ENCODE results near the gene TPRN.

Gene TPRN

DNA sequence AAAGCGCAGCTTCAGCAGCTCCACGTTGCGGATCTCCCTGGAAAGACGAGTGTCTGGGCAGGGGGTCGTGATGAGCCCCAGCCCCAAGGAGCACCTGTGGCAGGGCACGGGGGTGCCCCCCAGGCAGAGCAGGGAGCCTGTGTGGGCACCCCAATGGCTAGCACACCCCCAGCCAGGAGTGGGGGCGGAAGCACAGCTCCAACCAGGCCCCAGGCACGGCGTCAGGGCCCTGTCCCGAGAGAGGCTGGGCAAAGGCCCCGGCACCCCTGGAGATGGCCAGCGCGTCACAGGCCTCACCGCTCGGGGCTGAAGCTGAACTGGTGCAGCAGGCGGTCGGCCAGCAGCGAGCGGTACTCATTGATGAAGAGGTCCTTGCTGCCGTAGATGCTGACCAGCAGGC is 20.1 kb downstream of the TPRN start:
- Histone ChIP-seq H2AFZ (ENCODE audit: low read length) (no peak overlapping the region), H3K36me3 (ENCODE audit: insufficient read depth, low read length) (peaks cover 23% of the 10 kb centered on the region; the same call in 1 of the 2 replicates), H3K27me3 (ENCODE audit: insufficient read depth, low read length, poor library complexity, severe bottlenecking) (no peaks in the 10 kb centered on the region), H3K9me2 (replicated peaks; ENCODE audit: low read depth, low read length) (no peaks in the 10 kb centered on the region), H3K9me3 (ENCODE audit: insufficient read depth, low read depth, low read length) (no peaks in the 10 kb centered on the region), H3K4me3 (ENCODE audit: low read length, poor library complexity, severe bottlenecking) (no peak overlapping the region), H3K79me2 (ENCODE audit: insufficient read depth, low read length) (peaks cover 4% of the 10 kb centered on the region; the same call in 1 of the 2 replicates), H3K9ac (ENCODE audit: low read depth, low read length, poor library complexity, severe bottlenecking) (no peak overlapping the region), H4K20me1 (ENCODE audit: insufficient read depth, low read length, poor library complexity, severe bottlenecking) (no peaks in the 10 kb centered on the region), H3F3A (ENCODE audit: low read depth) (no peaks in the 10 kb centered on the region), H3K4me2 (ENCODE audit: low read depth, low read length, poor library complexity, severe bottlenecking) (no peak overlapping the region), H3K4me1 (ENCODE audit: insufficient read depth, low read length, poor library complexity, severe bottlenecking) (no peaks in the 10 kb centered on the region)
- no peak for TF ChIP-seq EZH2phosphoT487 (IDR thresholded peaks at IDR 0.05; ENCODE audit: borderline replicate concordance)
- TF ChIP-seq, protein P1, sequence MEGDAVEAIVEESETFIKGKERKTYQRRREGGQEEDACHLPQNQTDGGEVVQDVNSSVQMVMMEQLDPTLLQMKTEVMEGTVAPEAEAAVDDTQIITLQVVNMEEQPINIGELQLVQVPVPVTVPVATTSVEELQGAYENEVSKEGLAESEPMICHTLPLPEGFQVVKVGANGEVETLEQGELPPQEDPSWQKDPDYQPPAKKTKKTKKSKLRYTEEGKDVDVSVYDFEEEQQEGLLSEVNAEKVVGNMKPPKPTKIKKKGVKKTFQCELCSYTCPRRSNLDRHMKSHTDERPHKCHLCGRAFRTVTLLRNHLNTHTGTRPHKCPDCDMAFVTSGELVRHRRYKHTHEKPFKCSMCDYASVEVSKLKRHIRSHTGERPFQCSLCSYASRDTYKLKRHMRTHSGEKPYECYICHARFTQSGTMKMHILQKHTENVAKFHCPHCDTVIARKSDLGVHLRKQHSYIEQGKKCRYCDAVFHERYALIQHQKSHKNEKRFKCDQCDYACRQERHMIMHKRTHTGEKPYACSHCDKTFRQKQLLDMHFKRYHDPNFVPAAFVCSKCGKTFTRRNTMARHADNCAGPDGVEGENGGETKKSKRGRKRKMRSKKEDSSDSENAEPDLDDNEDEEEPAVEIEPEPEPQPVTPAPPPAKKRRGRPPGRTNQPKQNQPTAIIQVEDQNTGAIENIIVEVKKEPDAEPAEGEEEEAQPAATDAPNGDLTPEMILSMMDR (conservative IDR thresholded peaks at IDR 0.05; ENCODE audit: low read length): no peak

DNA sequence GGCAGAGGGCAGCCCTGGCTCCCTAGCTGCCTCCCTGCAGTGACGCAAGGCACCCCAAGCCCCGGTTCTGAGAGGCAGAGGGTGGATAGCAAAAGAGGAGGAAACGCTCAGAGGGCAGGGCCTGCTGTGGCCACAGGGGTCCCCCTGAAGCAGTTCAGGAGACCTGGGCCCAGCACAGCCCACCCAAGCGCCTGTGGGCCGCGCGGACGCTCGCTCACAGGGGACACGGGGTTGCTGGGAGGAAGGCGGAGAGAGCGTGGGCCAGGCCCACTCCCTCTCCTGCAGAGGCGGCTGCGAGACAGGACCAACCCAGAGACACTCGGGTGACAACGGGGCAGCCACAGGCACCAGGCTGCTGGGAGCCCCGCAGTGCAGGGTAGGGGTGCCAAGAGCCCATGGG is 20.8 kb downstream of the TPRN start:
- Histone ChIP-seq H3K4me2 (ENCODE audit: low read depth, low read length, poor library complexity, severe bottlenecking) (no peak overlapping the region), H3K27me3 (ENCODE audit: insufficient read depth, low read length, poor library complexity, severe bottlenecking) (no peaks in the 10 kb centered on the region), H3K9ac (ENCODE audit: low read depth, low read length, poor library complexity, severe bottlenecking) (no peak overlapping the region), H3K4me1 (ENCODE audit: insufficient read depth, low read length, poor library complexity, severe bottlenecking) (no peaks in the 10 kb centered on the region), H4K20me1 (ENCODE audit: insufficient read depth, low read length, poor library complexity, severe bottlenecking) (no peaks in the 10 kb centered on the region), H3K36me3 (ENCODE audit: insufficient read depth, low read length) (peaks cover 23% of the 10 kb centered on the region; the same call in 1 of the 2 replicates), H3K9me2 (replicated peaks; ENCODE audit: low read depth, low read length) (no peaks in the 10 kb centered on the region), H3F3A (ENCODE audit: low read depth) (no peaks in the 10 kb centered on the region), H3K79me2 (ENCODE audit: insufficient read depth, low read length) (no peaks in the 10 kb centered on the region), H2AFZ (ENCODE audit: low read length) (no peak overlapping the region), H3K4me3 (ENCODE audit: low read length, poor library complexity, severe bottlenecking) (no peak overlapping the region), H3K9me3 (ENCODE audit: insufficient read depth, low read depth, low read length) (no peaks in the 10 kb centered on the region)
- TF ChIP-seq EZH2phosphoT487 (IDR thresholded peaks at IDR 0.05; ENCODE audit: borderline replicate concordance): no peak
- TF ChIP-seq, protein P1 (conservative IDR thresholded peaks at IDR 0.05; ENCODE audit: low read length): no peak

DNA sequence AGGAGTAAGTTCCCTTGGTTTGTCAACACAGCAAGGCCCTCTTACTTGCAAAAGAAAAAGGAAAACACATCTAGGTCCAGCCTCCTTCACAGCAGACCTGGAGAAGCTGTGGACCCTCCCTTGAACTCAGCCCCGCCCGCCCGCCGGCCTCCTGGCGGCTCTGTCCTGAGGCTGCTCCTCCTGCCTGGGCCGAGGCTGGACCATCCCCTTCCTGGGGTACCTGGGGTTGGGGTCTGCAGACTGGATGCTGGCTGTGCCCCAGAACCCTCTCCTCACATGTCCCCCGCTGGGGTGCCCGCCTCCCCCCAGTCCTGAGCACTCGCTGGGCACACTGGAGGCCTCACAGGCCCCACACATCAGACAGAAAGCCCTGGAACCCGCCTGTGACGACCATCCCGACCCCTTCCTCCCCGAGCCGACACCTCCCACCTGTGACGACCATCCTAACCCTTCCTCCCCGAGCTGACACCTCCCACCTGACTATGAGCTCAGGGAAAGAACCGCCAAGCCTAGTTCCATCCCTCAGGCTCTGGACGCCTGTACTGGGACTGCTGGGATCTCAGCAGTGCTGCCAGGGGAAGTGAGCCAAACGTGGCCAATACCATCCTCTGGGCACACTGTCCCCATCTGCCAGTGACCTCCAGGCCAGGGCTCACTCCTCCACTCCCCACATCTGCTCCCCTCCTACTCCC is 21.5 kb downstream of the TPRN start:
- Histone ChIP-seq H2AFZ (ENCODE audit: low read length) (no peak overlapping the region), H3K9me3 (ENCODE audit: insufficient read depth, low read depth, low read length) (no peaks in the 10 kb centered on the region), H3K9ac (ENCODE audit: low read depth, low read length, poor library complexity, severe bottlenecking) (no peak overlapping the region), H3F3A (ENCODE audit: low read depth) (no peaks in the 10 kb centered on the region), H3K4me1 (ENCODE audit: insufficient read depth, low read length, poor library complexity, severe bottlenecking) (no peaks in the 10 kb centered on the region), H3K79me2 (ENCODE audit: insufficient read depth, low read length) (no peaks in the 10 kb centered on the region), H3K4me2 (ENCODE audit: low read depth, low read length, poor library complexity, severe bottlenecking) (no peak overlapping the region), H3K27me3 (ENCODE audit: insufficient read depth, low read length, poor library complexity, severe bottlenecking) (no peaks in the 10 kb centered on the region), H3K4me3 (ENCODE audit: low read length, poor library complexity, severe bottlenecking) (no peak overlapping the region), H4K20me1 (ENCODE audit: insufficient read depth, low read length, poor library complexity, severe bottlenecking) (no peaks in the 10 kb centered on the region), H3K36me3 (ENCODE audit: insufficient read depth, low read length) (peaks cover 23% of the 10 kb centered on the region; the same call in 1 of the 2 replicates), H3K9me2 (replicated peaks; ENCODE audit: low read depth, low read length) (no peaks in the 10 kb centered on the region)
- no peak for TF ChIP-seq EZH2phosphoT487 (IDR thresholded peaks at IDR 0.05; ENCODE audit: borderline replicate concordance)
- TF ChIP-seq, protein P1 (conservative IDR thresholded peaks at IDR 0.05; ENCODE audit: low read length): no peak

Data from Loucy (cell line).